Measurements from ENCODE around the gene GRM1. TPM values are rescaled to one million over a fixed set of nuclear protein-coding genes. Genes with fewer than 3 reads are reported as not detected.

GRM1 gene
- total RNA-seq, 4 donors from 2014 or later: under 0.01 to 0.19 TPM; not detected in 2

Small RNA genes within 50 kb of the gene (small RNA-seq; reads per million reads assigned to genes)
- gene RNA5SP222: 0 to 0.37 (median 0) reads per million in 3 donors

Other genes starting within 250 kb of the GRM1 start
- gene FBXO30, start 214.3 kb upstream of the GRM1 start, total RNA-seq: 10 to 100 TPM; 47.1 to 92.2 (median 69.3) TPM
- 10 to 100 TPM; 14.2 to 35.3 (median 18.7) TPM for gene SHPRH, start 64.7 kb upstream of the GRM1 start, total RNA-seq